Neural progenitor cell (in vitro differentiated cells): ENCODE data around the gene EPHA4. TPM values are rescaled to one million over a fixed set of nuclear protein-coding genes. Genes with fewer than 3 reads are reported as not detected.

Experiments used
- DNase-seq: peaks from one replicate; pipeline ENCODE4 v3.0.0-alpha.2; 2016; ENCODE audit warnings: low spot score
- H2AFZ ChIP-seq: fragments of 200-600 bp; sonication (generic); replicated peaks from 2 replicates; pipeline ENCODE4 v1.6.1; 2016; ENCODE audit warnings: antibody characterized with exemption
- H3F3A ChIP-seq: fragments of 200-600 bp; sonication (generic); 2 replicates; pipeline ENCODE4 v1.6.1; 2016; ENCODE audit warnings: antibody characterized with exemption, low read depth
- H3K27ac ChIP-seq: fragments of 200-600 bp; sonication (generic); 2 replicates; pipeline ENCODE4 v1.5.1; 2016; ENCODE audit warnings: mild to moderate bottlenecking
- H3K27me3 ChIP-seq: fragments of 200-600 bp; sonication (generic); 2 replicates; pipeline ENCODE4 v1.6.1; 2016; ENCODE audit warnings: mild to moderate bottlenecking, moderate library complexity
- H3K36me3 ChIP-seq: fragments of 200-600 bp; sonication (generic); 2 replicates; pipeline ENCODE4 v1.5.1; 2016
- H3K4me1 ChIP-seq: fragments of 200-600 bp; sonication (generic); 2 replicates; pipeline ENCODE4 v1.6.1; 2016; ENCODE audit warnings: mixed run types
- H3K4me2 ChIP-seq: fragments of 200-600 bp; sonication (generic); 2 replicates; pipeline ENCODE4 v1.6.1; 2016
- H3K4me3 ChIP-seq: fragments of 200-600 bp; sonication (generic); 2 replicates; pipeline ENCODE4 v1.5.1; 2016
- H3K79me2 ChIP-seq: fragments of 200-600 bp; sonication (generic); 2 replicates; pipeline ENCODE4 v1.6.1; 2016; ENCODE audit warnings: low read depth
- H3K9ac ChIP-seq: fragments of 200-600 bp; sonication (generic); 2 replicates; pipeline ENCODE4 v1.6.1; 2016
- H3K9me3 ChIP-seq: fragments of 200-600 bp; sonication (generic); 2 replicates; pipeline ENCODE4 v1.5.1; 2016; ENCODE audit warnings: low read depth
- H4K20me1 ChIP-seq: fragments of 200-600 bp; sonication (generic); 2 replicates; pipeline ENCODE4 v1.6.1; 2016; ENCODE audit warnings: low read depth
- H3K27ac Mint-ChIP-seq: 3 replicates; pipeline ENCODE4 v1.8.0; 2021; ENCODE audit warnings: mixed read lengths
- H3K27me3 Mint-ChIP-seq: 2 replicates; pipeline ENCODE4 v1.8.0; 2022; ENCODE audit warnings: low read depth, mild to moderate bottlenecking, inconsistent platforms, moderate library complexity, mixed read lengths; ENCODE audit not compliant: insufficient read depth
- H3K36me3 Mint-ChIP-seq: 3 replicates; pipeline ENCODE4 v1.8.0; 2021; ENCODE audit warnings: mixed read lengths
- H3K4me1 Mint-ChIP-seq: 3 replicates; pipeline ENCODE4 v1.8.0; 2021; ENCODE audit warnings: mixed read lengths
- H3K4me3 Mint-ChIP-seq: 3 replicates; pipeline ENCODE4 v1.8.0; 2021; ENCODE audit warnings: mild to moderate bottlenecking, moderate library complexity, mixed read lengths
- H3K9me3 Mint-ChIP-seq: 3 replicates; pipeline ENCODE4 v1.8.0; 2020; ENCODE audit warnings: mixed read lengths
- EZH2 ChIP-seq: fragments of 200-600 bp; sonication (generic); IDR thresholded peaks from 2 replicates; pipeline ENCODE4 v1.6.1; 2017; ENCODE audit warnings: antibody characterized with exemption, mild to moderate bottlenecking, moderate library complexity
- EZH2phosphoT487 ChIP-seq: fragments of 200-600 bp; sonication (generic); IDR thresholded peaks from 2 replicates; pipeline ENCODE4 v1.6.1; 2017; ENCODE audit warnings: antibody characterized with exemption
- total RNA-seq: library from RNA; depleted of rRNA; stranded (reverse); fragments of >200 nt; gene quantifications from 2 replicates; pipeline ENCODE4 v1.2.3, GENCODE V29; 2015; ENCODE audit warnings: low replicate concordance
- TF ChIP-seq, protein P1 (sequence below): fragments of 200-600 bp; sonication (generic); IDR thresholded peaks from 2 replicates; pipeline ENCODE4 v1.5.1; 2017; ENCODE audit warnings: antibody characterized with exemption, mild to moderate bottlenecking

Gene EPHA4
- total RNA-seq, 1 donor from 2014 or later: 323 TPM

DNA sequence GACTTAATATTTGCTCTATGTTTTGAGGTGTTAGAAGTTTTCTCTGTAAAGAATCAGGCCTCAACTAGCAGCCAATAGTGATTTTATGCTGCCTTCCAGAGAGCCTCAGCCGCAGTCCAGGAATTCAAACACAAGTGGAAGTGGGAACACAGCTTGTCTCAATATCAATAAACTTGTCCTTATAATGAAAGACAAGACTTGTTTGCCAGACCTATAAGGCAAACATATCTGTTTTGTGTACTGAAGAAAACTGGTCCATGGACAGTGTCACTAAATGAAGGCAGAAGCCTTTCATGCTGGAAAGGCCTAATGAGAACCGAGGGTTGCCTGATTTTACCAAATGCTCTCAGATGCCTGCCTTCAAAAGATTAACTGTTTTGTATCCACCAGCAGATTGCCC is 182.2 kb downstream of the EPHA4 start:
- Histone ChIP-seq H3K9ac (no peak overlapping the region), H2AFZ (peak overlapping the region; percentile 45), H3K79me2 (no peaks in the 10 kb centered on the region), H3K4me1 (peaks cover 34% of the 10 kb centered on the region), H4K20me1 (no peaks in the 10 kb centered on the region), H3K4me2 (peak overlapping the region; percentile 48), H3K9me3 (no peaks in the 10 kb centered on the region), H3K4me3 (no peak overlapping the region), H3K27ac (peak overlapping the region; percentile 78), H3K27me3 (no peaks in the 10 kb centered on the region), H3F3A (peaks cover 31% of the 10 kb centered on the region), H3K36me3 (no peaks in the 10 kb centered on the region)
- H3K27ac Mint-ChIP-seq: no peak overlapping the region
- H3K4me1 Mint-ChIP-seq: peaks cover 21% of the 10 kb centered on the region
- DNase-seq: peak; percentile 47
- H3K9me3 Mint-ChIP-seq: no peaks in the 10 kb centered on the region
- TF ChIP-seq EZH2: no peak
- TF ChIP-seq, protein P1, sequence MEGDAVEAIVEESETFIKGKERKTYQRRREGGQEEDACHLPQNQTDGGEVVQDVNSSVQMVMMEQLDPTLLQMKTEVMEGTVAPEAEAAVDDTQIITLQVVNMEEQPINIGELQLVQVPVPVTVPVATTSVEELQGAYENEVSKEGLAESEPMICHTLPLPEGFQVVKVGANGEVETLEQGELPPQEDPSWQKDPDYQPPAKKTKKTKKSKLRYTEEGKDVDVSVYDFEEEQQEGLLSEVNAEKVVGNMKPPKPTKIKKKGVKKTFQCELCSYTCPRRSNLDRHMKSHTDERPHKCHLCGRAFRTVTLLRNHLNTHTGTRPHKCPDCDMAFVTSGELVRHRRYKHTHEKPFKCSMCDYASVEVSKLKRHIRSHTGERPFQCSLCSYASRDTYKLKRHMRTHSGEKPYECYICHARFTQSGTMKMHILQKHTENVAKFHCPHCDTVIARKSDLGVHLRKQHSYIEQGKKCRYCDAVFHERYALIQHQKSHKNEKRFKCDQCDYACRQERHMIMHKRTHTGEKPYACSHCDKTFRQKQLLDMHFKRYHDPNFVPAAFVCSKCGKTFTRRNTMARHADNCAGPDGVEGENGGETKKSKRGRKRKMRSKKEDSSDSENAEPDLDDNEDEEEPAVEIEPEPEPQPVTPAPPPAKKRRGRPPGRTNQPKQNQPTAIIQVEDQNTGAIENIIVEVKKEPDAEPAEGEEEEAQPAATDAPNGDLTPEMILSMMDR: no peak
- no peak for TF ChIP-seq EZH2phosphoT487
- peaks cover 2% of the 10 kb centered on the region for H3K27me3 Mint-ChIP-seq
- no peak overlapping the region for H3K4me3 Mint-ChIP-seq
- no peaks in the 10 kb centered on the region for H3K36me3 Mint-ChIP-seq

DNA sequence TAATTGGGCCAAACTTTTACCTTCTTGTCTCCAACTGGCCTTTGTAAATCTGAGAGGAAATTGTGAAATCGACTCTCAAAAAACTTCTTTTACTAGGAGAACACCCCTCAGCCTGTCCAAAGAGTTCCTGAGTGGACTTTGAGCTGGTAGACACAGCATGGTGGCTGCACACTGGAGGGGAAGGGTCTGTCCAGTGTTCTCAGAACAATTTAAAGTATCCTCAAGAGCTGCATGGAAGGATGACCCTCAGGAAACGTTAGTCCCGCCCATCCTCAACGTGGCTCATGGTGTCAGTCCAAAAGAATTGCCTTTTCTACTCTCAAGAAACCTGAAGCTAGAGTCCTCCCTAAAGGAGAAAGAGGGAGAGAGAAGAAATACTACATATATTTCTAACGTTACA is 182.7 kb downstream of the EPHA4 start:
- no peaks in the 10 kb centered on the region for H4K20me1 ChIP-seq
- H3F3A ChIP-seq: peaks cover 31% of the 10 kb centered on the region
- no peaks in the 10 kb centered on the region for H3K36me3 ChIP-seq
- Mint-ChIP-seq H3K4me1 (peaks cover 21% of the 10 kb centered on the region), H3K36me3 (no peaks in the 10 kb centered on the region), H3K9me3 (no peaks in the 10 kb centered on the region), H3K4me3 (no peak overlapping the region), H3K27me3 (peaks cover 2% of the 10 kb centered on the region), H3K27ac (no peak overlapping the region)
- H3K4me3 ChIP-seq: no peak overlapping the region
- H3K9ac ChIP-seq: no peak overlapping the region
- H3K4me1 ChIP-seq: peaks cover 34% of the 10 kb centered on the region
- H3K79me2 ChIP-seq: no peaks in the 10 kb centered on the region
- no peaks in the 10 kb centered on the region for H3K27me3 ChIP-seq
- H2AFZ ChIP-seq: peak overlapping the region; percentile 45
- H3K4me2 ChIP-seq: peak overlapping the region; percentile 48
- H3K9me3 ChIP-seq: no peaks in the 10 kb centered on the region
- H3K27ac ChIP-seq: peak overlapping the region; percentile 78
- DNase-seq: no peak
- no peak for TF ChIP-seq EZH2phosphoT487
- TF ChIP-seq EZH2: no peak
- TF ChIP-seq, protein P1: no peak

DNA sequence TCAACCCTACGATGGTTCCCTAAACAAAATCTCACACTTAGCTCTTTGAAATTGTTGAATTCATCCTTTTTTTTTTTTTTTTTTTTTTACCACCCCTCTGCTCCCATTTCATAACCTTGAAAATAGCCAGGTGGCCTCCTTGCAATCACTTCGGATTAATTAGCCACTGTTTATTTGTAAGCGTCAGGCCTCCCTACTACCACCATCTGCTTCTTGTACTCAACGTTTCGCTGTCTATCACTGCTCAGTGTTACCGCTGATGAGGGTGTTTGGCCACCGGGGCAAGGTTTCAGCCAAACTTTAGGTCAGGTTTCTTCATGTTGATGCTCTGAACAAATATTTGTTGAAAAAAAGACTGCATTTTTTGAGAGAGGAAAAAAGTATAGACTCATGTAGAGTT is 183.2 kb downstream of the EPHA4 start:
- Mint-ChIP-seq H3K36me3 (no peaks in the 10 kb centered on the region), H3K4me1 (peaks cover 21% of the 10 kb centered on the region), H3K27ac (no peak overlapping the region), H3K4me3 (no peak overlapping the region), H3K27me3 (peaks cover 2% of the 10 kb centered on the region), H3K9me3 (no peaks in the 10 kb centered on the region)
- Histone ChIP-seq H3K4me2 (no peak overlapping the region), H4K20me1 (no peaks in the 10 kb centered on the region), H3F3A (peaks cover 31% of the 10 kb centered on the region), H2AFZ (no peak overlapping the region), H3K27ac (no peak overlapping the region), H3K4me1 (peaks cover 34% of the 10 kb centered on the region), H3K9ac (no peak overlapping the region), H3K27me3 (no peaks in the 10 kb centered on the region), H3K4me3 (no peak overlapping the region), H3K79me2 (no peaks in the 10 kb centered on the region), H3K36me3 (no peaks in the 10 kb centered on the region), H3K9me3 (no peaks in the 10 kb centered on the region)
- TF ChIP-seq EZH2phosphoT487: no peak
- no peak for TF ChIP-seq EZH2
- TF ChIP-seq, protein P1: no peak
- DNase-seq: no peak
